GM23248 (cell line): ENCODE measurements around the gene RNF126. TPM values are rescaled to one million over a fixed set of nuclear protein-coding genes. Genes with fewer than 3 reads are reported as not detected.
"Not testable (repeated sequence)": the region's sequence is repeated elsewhere in the genome, so short reads cannot be mapped to it uniquely, and the experiment has no call there.

Experiments used
- DNase-seq: peaks from one replicate; pipeline ENCODE4 v3.0.0-alpha.2; 2015
- H2AFZ ChIP-seq: fragments of 200-600 bp; sonication (generic); 2 replicates; pipeline ENCODE4 v1.6.1; 2016; ENCODE audit warnings: antibody characterized with exemption
- H3F3A ChIP-seq: fragments of 200-600 bp; sonication (generic); 2 replicates; pipeline ENCODE4 v1.6.1; 2016; ENCODE audit warnings: mild to moderate bottlenecking, antibody characterized with exemption, mixed run types; ENCODE audit not compliant: insufficient read depth
- H3K27ac ChIP-seq: fragments of 200-600 bp; sonication (generic); 2 replicates; pipeline ENCODE4 v1.5.1; 2016; ENCODE audit warnings: mild to moderate bottlenecking
- H3K27me3 ChIP-seq: fragments of 200-600 bp; sonication (generic); replicated peaks from 2 replicates; pipeline ENCODE4 v1.6.1; 2016; ENCODE audit warnings: mild to moderate bottlenecking; ENCODE audit not compliant: insufficient read depth
- H3K36me3 ChIP-seq: fragments of 200-600 bp; sonication (generic); 2 replicates; pipeline ENCODE4 v1.6.1; 2016; ENCODE audit warnings: low read depth, mild to moderate bottlenecking
- H3K4me1 ChIP-seq: fragments of 200-600 bp; sonication (generic); 2 replicates; pipeline ENCODE4 v1.6.1; 2016; ENCODE audit warnings: mild to moderate bottlenecking; ENCODE audit not compliant: insufficient read depth
- H3K4me2 ChIP-seq: fragments of 200-600 bp; sonication (generic); one replicate; pipeline ENCODE4 v1.6.1; 2016; ENCODE audit warnings: mild to moderate bottlenecking; ENCODE audit not compliant: unreplicated experiment
- H3K4me3 ChIP-seq: fragments of 200-600 bp; sonication (generic); 2 replicates; pipeline ENCODE4 v1.5.1; 2016; ENCODE audit warnings: mild to moderate bottlenecking
- H3K79me2 ChIP-seq: fragments of 200-600 bp; sonication (generic); 2 replicates; pipeline ENCODE4 v1.6.1; 2016; ENCODE audit warnings: mild to moderate bottlenecking; ENCODE audit not compliant: insufficient read depth
- H3K9ac ChIP-seq: fragments of 200-600 bp; sonication (generic); 2 replicates; pipeline ENCODE4 v1.6.1; 2016; ENCODE audit warnings: mild to moderate bottlenecking
- H3K9me2 ChIP-seq: fragments of 200-600 bp; sonication (generic); 2 replicates; pipeline ENCODE4 v1.6.1; 2016; ENCODE audit warnings: mixed run types, mild to moderate bottlenecking, moderate library complexity; ENCODE audit not compliant: insufficient read depth
- H3K9me3 ChIP-seq: fragments of 200-600 bp; sonication (generic); one replicate; pipeline ENCODE4 v1.6.1; 2017; ENCODE audit warnings: low read depth
- H4K20me1 ChIP-seq: fragments of 200-600 bp; sonication (generic); 2 replicates; pipeline ENCODE4 v1.6.0; 2016; ENCODE audit not compliant: insufficient read depth
- EZH2 ChIP-seq: fragments of 200-600 bp; sonication (generic); IDR thresholded peaks from 2 replicates; pipeline ENCODE4 v1.6.1; 2018; ENCODE audit warnings: antibody characterized with exemption, mild to moderate bottlenecking; ENCODE audit not compliant: insufficient read depth, poor library complexity, severe bottlenecking
- EZH2phosphoT487 ChIP-seq: fragments of 200-600 bp; sonication (generic); IDR thresholded peaks from 2 replicates; pipeline ENCODE4 v1.6.1; 2018; ENCODE audit warnings: antibody characterized with exemption, moderate library complexity, mild to moderate bottlenecking, low read depth; ENCODE audit not compliant: insufficient read depth
- WGBS, 2 experiments: methylation state at CpG; one replicate each; pipeline ENCODE4 v1.1.6; 2015 to 2017; ENCODE audit warnings: low lambda C conversion rate in 2 of 2, low coverage in 1 of 2; ENCODE audit errors: missing lambda C conversion rate in 2 of 2; 5-methylcytosine and 5-hydroxymethylcytosine counted together
- in situ Hi-C: fragments of 300-500 bp; cut with MboI; formaldehyde crosslinking; loops from 2 replicates; pipeline ENCODE4 v1.15.0; 2020
- polyA plus RNA-seq: library from polyadenylated mRNA; unstranded; fragments of >200 nt; fragmentation: Nextera tagmentation; extraction: Ambion mirVana; gene quantifications from 2 replicates; pipeline ENCODE4 v1.2.1, GENCODE V29; 2016
- total RNA-seq: library from RNA; depleted of rRNA; stranded (reverse); fragments of >200 nt; shearing (Covaris generic); gene quantifications from 2 replicates; pipeline ENCODE4 v1.2.3, GENCODE V29; 2014

The RNF126 gene
- total and polyA plus RNA-seq, 2 experiments from 2014 or later, result 52.7 to 72.4 TPM

- in situ Hi-C loops, result no loop called here
- H3F3A ChIP-seq, result peaks cover 6% of the 10 kb centered on the region
- TF ChIP-seq EZH2phosphoT487, result no peak
- no peak for TF ChIP-seq EZH2
Observed at GRCh38 chr19:610071-610800, 52.8 kb downstream of the RNF126 start.

GRCh38 chr19:609004-609346 is 54.0 kb downstream of the RNF126 start:
- no peaks in the 10 kb centered on the region for H3K27me3 ChIP-seq
- 52 to 68% methylated on average over 15 to 17 of the region's 22 CpGs for WGBS, 2 experiments
- no peaks in the 10 kb centered on the region for H3K79me2 ChIP-seq
- H3K36me3 ChIP-seq, result no peaks in the 10 kb centered on the region
- no peak overlapping the region for H3K4me3 ChIP-seq
- peaks cover 6% of the 10 kb centered on the region for H3F3A ChIP-seq
- H3K4me1 ChIP-seq, result peaks cover 15% of the 10 kb centered on the region
- no peak overlapping the region for H2AFZ ChIP-seq
- H3K9me3 ChIP-seq, result no peaks in the 10 kb centered on the region
- in situ Hi-C loops, result no loop called here
- TF ChIP-seq EZH2phosphoT487 (no peak), EZH2 (no peak)
- no peak for DNase-seq
- H3K4me2 ChIP-seq, result no peak overlapping the region
- H3K9ac ChIP-seq, result no peak overlapping the region
- no peaks in the 10 kb centered on the region for H4K20me1 ChIP-seq
- H3K9me2 ChIP-seq, result no peaks in the 10 kb centered on the region
- no peak overlapping the region for H3K27ac ChIP-seq

More at GRCh38 chr19:610071-610800, 52.8 kb downstream of the RNF126 start:
- Histone ChIP-seq H3K27ac (peak overlapping the region; percentile 85), H2AFZ (peak overlapping the region; percentile 39; the same call in 1 of the 2 replicates), H3K79me2 (no peaks in the 10 kb centered on the region), H3K4me3 (no peak overlapping the region), H3K4me2 (peak overlapping the region; percentile 51), H3K4me1 (peaks cover 15% of the 10 kb centered on the region), H3K36me3 (no peaks in the 10 kb centered on the region), H3K9me3 (no peaks in the 10 kb centered on the region), H3K27me3 (no peaks in the 10 kb centered on the region), H3K9me2 (no peaks in the 10 kb centered on the region), H4K20me1 (no peaks in the 10 kb centered on the region), H3K9ac (peak overlapping the region; percentile 65; the same call in 1 of the 2 replicates)
- WGBS, 2 experiments, result 51 to 60% methylated on average over 18 to 36 of the region's 38 CpGs
- no peak for DNase-seq

DNA sequence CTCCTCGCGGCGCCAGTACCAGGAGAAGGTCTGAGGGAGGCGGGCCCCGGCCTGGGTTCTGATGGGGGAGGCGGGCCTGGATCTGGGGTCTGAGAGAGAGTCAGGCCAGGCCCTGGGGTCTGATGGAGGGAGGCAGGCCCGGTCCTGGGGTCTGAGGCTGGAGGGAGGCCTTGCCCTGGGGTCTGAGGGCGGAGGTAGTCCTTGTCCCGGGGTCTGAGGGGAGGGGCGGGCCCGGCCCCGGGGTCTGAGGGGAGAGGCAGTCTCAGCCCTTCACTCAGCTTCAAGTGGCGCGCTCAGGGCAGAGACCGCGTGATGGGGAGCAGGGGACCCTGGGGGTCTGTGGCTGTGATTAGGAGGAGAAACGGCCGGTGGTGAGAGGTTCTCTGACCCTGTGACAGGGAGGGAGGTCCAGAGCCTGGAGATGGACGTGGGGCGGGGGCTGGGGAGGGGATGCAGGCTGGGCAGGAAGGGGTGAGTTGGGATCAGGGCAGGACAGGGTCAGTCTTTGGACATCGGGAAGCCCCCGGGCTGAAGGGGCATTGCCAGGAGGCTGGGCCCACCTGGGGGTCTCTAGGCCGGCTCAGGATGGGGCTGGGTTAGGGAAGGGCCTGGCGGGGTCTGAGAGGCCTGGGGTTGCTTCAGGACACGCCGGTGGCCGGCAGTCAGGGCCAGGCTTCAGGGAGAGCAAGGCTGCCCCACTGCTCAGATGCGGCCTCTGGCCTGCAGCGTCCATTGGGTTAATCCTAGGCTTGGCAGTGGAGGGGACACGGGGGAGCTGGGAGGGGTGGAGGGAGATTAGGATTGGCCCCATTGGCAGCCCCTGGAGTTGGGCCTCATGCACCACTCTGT is 54.6 kb downstream of the RNF126 start:
- in situ Hi-C loops, result no loop called here
- no peaks in the 10 kb centered on the region for H4K20me1 ChIP-seq
- H3K79me2 ChIP-seq, result no peaks in the 10 kb centered on the region
- H2AFZ ChIP-seq, result no peak overlapping the region
- 77 to 85% methylated on average over 17 to 30 of the region's 30 CpGs for WGBS, 2 experiments
- H3K36me3 ChIP-seq, result no peaks in the 10 kb centered on the region
- no peak overlapping the region for H3K4me2 ChIP-seq
- TF ChIP-seq EZH2, result no peak
- TF ChIP-seq EZH2phosphoT487, result no peak
- H3K9ac ChIP-seq, result no peak overlapping the region
- no peaks in the 10 kb centered on the region for H3K9me2 ChIP-seq
- no peak overlapping the region for H3K4me3 ChIP-seq
- H3F3A ChIP-seq, result peaks cover 6% of the 10 kb centered on the region
- H3K27me3 ChIP-seq, result no peaks in the 10 kb centered on the region
- no peaks in the 10 kb centered on the region for H3K9me3 ChIP-seq
- peaks cover 15% of the 10 kb centered on the region for H3K4me1 ChIP-seq
- no peak overlapping the region for H3K27ac ChIP-seq
- no peak for DNase-seq

- WGBS, 2 experiments, result 86% methylated on average over 30 of the region's 30 CpGs
- Histone ChIP-seq H3K9me3 (no peaks in the 10 kb centered on the region), H3K9ac (no peak overlapping the region), H3K9me2 (no peaks in the 10 kb centered on the region), H3K4me3 (no peak overlapping the region), H3K36me3 (no peaks in the 10 kb centered on the region), H3K4me2 (no peak overlapping the region), H4K20me1 (no peaks in the 10 kb centered on the region), H2AFZ (no peak overlapping the region), H3K79me2 (no peaks in the 10 kb centered on the region), H3K4me1 (peaks cover 15% of the 10 kb centered on the region), H3K27me3 (no peaks in the 10 kb centered on the region), H3K27ac (no peak overlapping the region), H3F3A (peaks cover 6% of the 10 kb centered on the region)
- no peak for DNase-seq
- TF ChIP-seq EZH2 (no peak), EZH2phosphoT487 (no peak)
- in situ Hi-C loops, result no loop called here
Observed at GRCh38 chr19:607301-608154, 55.5 kb downstream of the RNF126 start.

GRCh38 chr19:605061-605971 is 57.7 kb downstream of the RNF126 start:
- H3K4me2 ChIP-seq, H4K20me1 ChIP-seq, H3K9ac ChIP-seq, H3K4me1 ChIP-seq, in situ Hi-C loops, H3K4me3 ChIP-seq, H3K27ac ChIP-seq, H3F3A ChIP-seq, H2AFZ ChIP-seq, H3K9me2 ChIP-seq, H3K27me3 ChIP-seq, H3K79me2 ChIP-seq, H3K36me3 ChIP-seq, H3K9me3 ChIP-seq, DNase-seq: not testable (repeated sequence)
- WGBS, 2 experiments, result 68 to 81% methylated on average over 9 to 32 of the region's 34 CpGs
